HEK293 (cell line): ENCODE data around the gene LRRN4.

Experiments used
- BCL11A ChIP-seq: fragments of 450-650 bp; formaldehyde crosslinking; IDR thresholded peaks from 2 replicates; pipeline ENCODE4 v1.5.1; 2016; ENCODE audit warnings: low read depth, missing biosample characterization, missing genetic modification characterization
- REPIN1 ChIP-seq: fragments of 450-650 bp; formaldehyde crosslinking; IDR thresholded peaks from 2 replicates; pipeline ENCODE4 v1.5.1; 2017; ENCODE audit warnings: missing biosample characterization, missing genetic modification characterization, low read depth
- TCF7L2 ChIP-seq: IDR thresholded peaks from 2 replicates; pipeline ENCODE4 v1.6.1; 2011; ENCODE audit warnings: low read depth, mild to moderate bottlenecking, inconsistent platforms, low read length, moderate library complexity, borderline replicate concordance
- YY1 ChIP-seq: fragments of 450-650 bp; formaldehyde crosslinking; IDR thresholded peaks from 2 replicates; pipeline ENCODE4 v1.5.1; 2018; ENCODE audit warnings: missing biosample characterization, missing genetic modification characterization
- ZNF274 ChIP-seq, 2 experiments: fragments of 200-500 bp in 1 of 2; fragments of 450-650 bp in 1 of 2; sonication (Bioruptor generic) in 1 of 2; formaldehyde crosslinking in 1 of 2; IDR thresholded peaks; 2 replicates each; pipeline versions ENCODE4 v1.5.1 to v1.6.1; 2014 to 2016; ENCODE audit warnings: borderline replicate concordance in 1 of 2, inconsistent platforms in 1 of 2, low read length in 1 of 2, missing biosample characterization in 1 of 2, missing genetic modification characterization in 1 of 2
- ZNF398 ChIP-seq: fragments of 450-650 bp; formaldehyde crosslinking; IDR thresholded peaks from 2 replicates; pipeline ENCODE4 v1.5.1; 2017; ENCODE audit warnings: missing biosample characterization, missing genetic modification characterization
- ZNF404 ChIP-seq: fragments of 450-650 bp; formaldehyde crosslinking; IDR thresholded peaks from 2 replicates; pipeline ENCODE4 v1.5.1; 2017; ENCODE audit warnings: missing biosample characterization, missing genetic modification characterization
- ZNF561 ChIP-seq: fragments of 450-650 bp; IDR thresholded peaks from 2 replicates; pipeline ENCODE4 v1.5.1; 2018; ENCODE audit warnings: missing biosample characterization, missing genetic modification characterization, borderline replicate concordance
- ZNF610 ChIP-seq: fragments of 450-650 bp; formaldehyde crosslinking; IDR thresholded peaks from 2 replicates; pipeline ENCODE4 v1.5.1; 2016; ENCODE audit warnings: missing biosample characterization, missing genetic modification characterization, borderline replicate concordance
- ZNF629 ChIP-seq: fragments of 450-650 bp; formaldehyde crosslinking; IDR thresholded peaks from 2 replicates; pipeline ENCODE4 v1.5.1; 2017; ENCODE audit warnings: missing biosample characterization, missing genetic modification characterization
- ZNF777 ChIP-seq: fragments of 450-650 bp; formaldehyde crosslinking; IDR thresholded peaks from 2 replicates; pipeline ENCODE4 v1.5.1; 2017; ENCODE audit warnings: missing biosample characterization, missing genetic modification characterization, borderline replicate concordance
- ZNF791 ChIP-seq: fragments of 450-650 bp; formaldehyde crosslinking; IDR thresholded peaks from 2 replicates; pipeline ENCODE4 v1.5.1; 2016; ENCODE audit warnings: missing biosample characterization, missing genetic modification characterization
- ZNF843 ChIP-seq: fragments of 450-650 bp; formaldehyde crosslinking; IDR thresholded peaks from 2 replicates; pipeline ENCODE4 v1.5.1; 2016; ENCODE audit warnings: missing biosample characterization, missing genetic modification characterization
- TF ChIP-seq, protein P1 (sequence below): fragments of 450-650 bp; formaldehyde crosslinking; IDR thresholded peaks from 2 replicates; pipeline ENCODE4 v1.5.1; 2016; ENCODE audit warnings: missing biosample characterization, missing genetic modification characterization

DNA sequence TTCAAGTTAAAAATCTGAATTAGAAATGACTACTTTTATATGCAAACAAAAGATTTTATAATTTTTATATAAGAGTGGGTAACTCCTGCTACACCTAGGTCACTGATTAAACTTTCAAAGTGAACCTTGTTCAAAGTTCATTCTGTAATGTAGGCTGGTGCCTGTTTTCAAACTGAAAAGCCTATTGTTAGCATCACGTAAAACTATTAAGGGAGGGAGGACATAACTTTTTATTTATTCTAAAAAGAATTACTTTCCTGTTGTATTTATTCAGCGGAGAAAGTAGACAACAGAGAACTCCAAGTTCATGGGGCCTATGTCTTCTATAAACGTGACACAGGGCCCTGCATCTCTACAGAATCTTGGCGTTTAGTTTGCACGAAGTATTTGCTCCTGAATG is 41.5 kb upstream of the LRRN4 start:
- no peak for TF ChIP-seq BCL11A (tag by site-specific recombination)
- no peak for TF ChIP-seq ZNF629 (tag by site-specific recombination)
- TF ChIP-seq, protein P1, sequence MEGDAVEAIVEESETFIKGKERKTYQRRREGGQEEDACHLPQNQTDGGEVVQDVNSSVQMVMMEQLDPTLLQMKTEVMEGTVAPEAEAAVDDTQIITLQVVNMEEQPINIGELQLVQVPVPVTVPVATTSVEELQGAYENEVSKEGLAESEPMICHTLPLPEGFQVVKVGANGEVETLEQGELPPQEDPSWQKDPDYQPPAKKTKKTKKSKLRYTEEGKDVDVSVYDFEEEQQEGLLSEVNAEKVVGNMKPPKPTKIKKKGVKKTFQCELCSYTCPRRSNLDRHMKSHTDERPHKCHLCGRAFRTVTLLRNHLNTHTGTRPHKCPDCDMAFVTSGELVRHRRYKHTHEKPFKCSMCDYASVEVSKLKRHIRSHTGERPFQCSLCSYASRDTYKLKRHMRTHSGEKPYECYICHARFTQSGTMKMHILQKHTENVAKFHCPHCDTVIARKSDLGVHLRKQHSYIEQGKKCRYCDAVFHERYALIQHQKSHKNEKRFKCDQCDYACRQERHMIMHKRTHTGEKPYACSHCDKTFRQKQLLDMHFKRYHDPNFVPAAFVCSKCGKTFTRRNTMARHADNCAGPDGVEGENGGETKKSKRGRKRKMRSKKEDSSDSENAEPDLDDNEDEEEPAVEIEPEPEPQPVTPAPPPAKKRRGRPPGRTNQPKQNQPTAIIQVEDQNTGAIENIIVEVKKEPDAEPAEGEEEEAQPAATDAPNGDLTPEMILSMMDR (tag by site-specific recombination): no peak
- no peak for TF ChIP-seq TCF7L2
- TF ChIP-seq ZNF777: no peak
- TF ChIP-seq REPIN1: no peak
- no peak for TF ChIP-seq ZNF404 (tag by site-specific recombination)
- TF ChIP-seq ZNF561 (tag by site-specific recombination): no peak
- TF ChIP-seq ZNF843: no peak
- TF ChIP-seq ZNF610 (tag by site-specific recombination): no peak
- TF ChIP-seq ZNF274 (IDR thresholded peaks at IDR 0.05; ENCODE audit: low read length): no peak
- no peak for TF ChIP-seq ZNF274 (tag by site-specific recombination; IDR thresholded peaks at IDR 0.05; ENCODE audit: borderline replicate concordance)
- TF ChIP-seq YY1: no peak
- no peak for TF ChIP-seq ZNF398 (tag by site-specific recombination)
- TF ChIP-seq ZNF791 (tag by site-specific recombination): no peak
